SU-DHL-6 (cell line): ENCODE measurements around the gene SBK1.

ENCODE experiments used
- EZH2phosphoT487 ChIP-seq: fragments of 200-600 bp; sonication (generic), shearing (Covaris generic); conservative IDR thresholded peaks from 2 replicates; pipeline ENCODE4 v1.6.1; 2018; ENCODE audit warnings: mild to moderate bottlenecking, antibody characterized with exemption, low read length, moderate library complexity, mixed read lengths
- TF ChIP-seq, protein P1 (sequence below): fragments of 200-600 bp; sonication (generic); IDR thresholded peaks from one replicate; pipeline ENCODE4 v1.5.1; 2017; ENCODE audit warnings: antibody characterized with exemption, mild to moderate bottlenecking, low read length, moderate library complexity; ENCODE audit not compliant: insufficient read depth, poor library complexity, severe bottlenecking

DNA sequence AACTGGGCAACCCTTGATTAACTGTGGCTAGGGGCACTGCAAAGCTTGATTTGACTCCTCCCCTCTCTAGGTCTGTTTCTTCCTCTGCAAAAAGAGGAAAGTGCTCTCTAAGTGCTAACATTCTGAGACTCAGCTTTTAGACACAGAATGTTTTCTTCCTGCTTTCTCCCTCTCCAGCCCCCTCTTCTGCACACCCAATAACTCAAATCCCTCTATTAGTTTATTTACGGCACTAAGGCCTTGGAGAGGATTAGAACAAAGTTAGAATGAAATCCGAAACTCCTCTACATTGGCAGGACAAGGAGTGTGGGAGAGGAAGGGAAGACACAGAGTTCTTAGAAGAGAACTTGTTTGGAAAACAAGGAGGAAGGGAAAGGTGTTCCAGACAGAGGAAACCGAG, 3.3 kb upstream of the SBK1 start:
- TF ChIP-seq, protein P1, sequence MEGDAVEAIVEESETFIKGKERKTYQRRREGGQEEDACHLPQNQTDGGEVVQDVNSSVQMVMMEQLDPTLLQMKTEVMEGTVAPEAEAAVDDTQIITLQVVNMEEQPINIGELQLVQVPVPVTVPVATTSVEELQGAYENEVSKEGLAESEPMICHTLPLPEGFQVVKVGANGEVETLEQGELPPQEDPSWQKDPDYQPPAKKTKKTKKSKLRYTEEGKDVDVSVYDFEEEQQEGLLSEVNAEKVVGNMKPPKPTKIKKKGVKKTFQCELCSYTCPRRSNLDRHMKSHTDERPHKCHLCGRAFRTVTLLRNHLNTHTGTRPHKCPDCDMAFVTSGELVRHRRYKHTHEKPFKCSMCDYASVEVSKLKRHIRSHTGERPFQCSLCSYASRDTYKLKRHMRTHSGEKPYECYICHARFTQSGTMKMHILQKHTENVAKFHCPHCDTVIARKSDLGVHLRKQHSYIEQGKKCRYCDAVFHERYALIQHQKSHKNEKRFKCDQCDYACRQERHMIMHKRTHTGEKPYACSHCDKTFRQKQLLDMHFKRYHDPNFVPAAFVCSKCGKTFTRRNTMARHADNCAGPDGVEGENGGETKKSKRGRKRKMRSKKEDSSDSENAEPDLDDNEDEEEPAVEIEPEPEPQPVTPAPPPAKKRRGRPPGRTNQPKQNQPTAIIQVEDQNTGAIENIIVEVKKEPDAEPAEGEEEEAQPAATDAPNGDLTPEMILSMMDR: no peak
- no peak for TF ChIP-seq EZH2phosphoT487
